Measurements from ENCODE around the gene FGF18.

DNA sequence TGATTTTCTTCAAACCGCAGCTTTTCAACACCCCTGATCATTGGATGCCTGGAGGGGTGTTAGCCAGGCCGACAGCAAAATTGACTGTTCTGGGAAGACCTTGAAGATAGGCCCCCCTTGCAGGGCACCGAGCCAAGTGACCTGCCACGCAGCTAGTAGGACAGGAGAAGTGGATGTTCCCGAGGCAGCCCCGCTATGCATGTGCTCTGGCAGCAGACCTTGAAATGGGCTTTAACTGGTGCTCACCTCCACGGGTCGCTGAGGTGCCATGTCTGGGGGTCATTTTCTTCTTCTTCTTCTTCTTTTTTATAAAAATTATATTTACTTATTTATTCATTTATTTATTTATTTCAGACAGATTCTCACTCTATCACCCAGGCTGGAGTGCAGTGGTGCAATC lies 12.6 kb downstream of the FGF18 start:
- TF ChIP-seq CTCF (IDR thresholded peaks at IDR 0.05) (no peak), POLR2AphosphoS5 (IDR thresholded peaks at IDR 0.05) (no peak), POLR2A (IDR thresholded peaks at IDR 0.05) (no peak)
